ENCODE measurements around the gene DCTN3. TPM values are rescaled to one million over a fixed set of nuclear protein-coding genes. Genes with fewer than 3 reads are reported as not detected.

DCTN3 gene
- total and polyA plus RNA-seq, 2 donors (not counting 3 experiments of a cell fraction or from before 2014, with no cell fraction given), result 91.0 to 170 TPM

DNA sequence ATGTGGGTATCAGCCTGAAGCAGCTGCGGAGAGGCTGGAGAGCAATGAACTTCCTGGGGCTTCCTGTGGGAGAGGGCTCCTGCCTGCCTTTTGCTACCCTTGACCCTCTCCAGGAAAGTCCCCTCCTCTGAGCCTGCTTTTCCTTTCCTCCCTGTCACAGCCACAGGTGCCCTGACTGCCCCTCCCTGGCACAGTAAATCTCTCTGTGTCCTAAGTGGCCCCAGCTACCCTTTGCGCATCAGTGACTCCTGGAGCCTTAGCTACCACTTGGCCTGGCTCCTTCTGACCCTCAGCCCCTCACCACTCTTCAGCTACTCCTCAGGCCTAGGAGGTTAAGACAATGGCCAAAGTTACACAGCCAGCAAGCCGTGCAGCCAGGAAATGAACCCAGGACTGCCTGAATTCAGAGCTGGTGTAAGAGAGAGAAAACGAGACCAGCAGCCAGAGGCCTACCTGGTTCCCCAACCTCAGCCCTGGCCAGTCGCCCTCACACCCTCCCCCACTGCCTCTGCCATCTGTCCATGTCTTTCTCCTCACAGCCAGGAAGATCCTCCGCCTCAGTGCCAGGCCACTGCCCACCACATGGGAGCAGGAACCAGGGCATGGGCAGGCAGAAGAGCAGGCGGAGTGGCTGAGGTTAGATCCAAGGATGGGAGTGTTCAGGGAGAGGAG lies 49.4 kb downstream of the DCTN3 start:
- ChIA-PET CTCF (interaction anchor here (0.9 to 2.6 kb wide), 6 partner anchors 10 to 167 kb away, joined by 3 to 17 read pairs (median 3); no protein-coding TSS in a partner anchor), POLR2A (no interaction called here)
- Histone ChIP-seq H2AFZ (ENCODE audit: low read depth, low read length) (no peak overlapping the region), H3K36me3 (ENCODE audit: control insufficient read depth in 2 of 2, extremely low read depth in 1 of 2, insufficient read depth in 2 of 2, low read length in 2 of 2) (no peaks in the 10 kb centered on the region), H3K4me3 (replicated peaks in 1 of 3; ENCODE audit: insufficient read depth in 1 of 3, low read depth in 1 of 3, low read length in 3 of 3) (no peak overlapping the region), H3K79me2 (ENCODE audit: control insufficient read depth, insufficient read depth, low read length) (no peaks in the 10 kb centered on the region), H3K9me3 (replicated peaks; ENCODE audit: control insufficient read depth, insufficient read depth, low read length) (no peaks in the 10 kb centered on the region), H3K9ac (replicated peaks; ENCODE audit: extremely low read depth, insufficient read depth, low read length) (no peak overlapping the region), H3K9me1 (replicated peaks; ENCODE audit: control insufficient read depth, extremely low read depth, insufficient read depth, low read length) (no peaks in the 10 kb centered on the region), H3K4me2 (ENCODE audit: insufficient read depth, low read length) (no peak overlapping the region), H3K27ac (ENCODE audit: insufficient read depth, low read depth, low read length) (no peak overlapping the region), H3K4me1 (ENCODE audit: control insufficient read depth, extremely low read depth, insufficient read depth, low read length) (no peaks in the 10 kb centered on the region), H3K27me3 (ENCODE audit: control insufficient read depth in 2 of 2, insufficient read depth in 2 of 2, low read length in 2 of 2) (peaks cover 7 to 10% of the 10 kb centered on the region in 2 experiments), H4K20me1 (replicated peaks; ENCODE audit: control insufficient read depth, extremely low read depth, insufficient read depth, low read length) (no peaks in the 10 kb centered on the region)
- dilution Hi-C loops (cut with MboI; ENCODE audit: extremely low pct_ligation_motif_present, low sequenced_read_pairs), result no loop called here
- BruUV-seq (replicated peaks), result no TSS peak
- FAIRE-seq (no peak), DNase-seq (ENCODE audit: low read depth, low spot score) (no peak)
- intact Hi-C loops (cut with micrococcal nuclease), result no loop called here
- TF ChIP-seq FOS (IDR thresholded peaks at IDR 0.05; ENCODE audit: borderline replicate concordance, insufficient read depth, low read length) (no peak), GATA2 (IDR thresholded peaks at IDR 0.05; ENCODE audit: insufficient read depth, insufficient read length, low read depth, low read length) (no peak)
- TF ChIP-seq, protein P1, sequence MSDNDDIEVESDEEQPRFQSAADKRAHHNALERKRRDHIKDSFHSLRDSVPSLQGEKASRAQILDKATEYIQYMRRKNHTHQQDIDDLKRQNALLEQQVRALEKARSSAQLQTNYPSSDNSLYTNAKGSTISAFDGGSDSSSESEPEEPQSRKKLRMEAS (IDR thresholded peaks at IDR 0.05; ENCODE audit: insufficient read depth, insufficient read length), result no peak

GRCh38 chr9:34570376-34570775 lies 49.9 kb downstream of the DCTN3 start:
- no peaks in the 10 kb centered on the region for H3K9me3 ChIP-seq (replicated peaks; ENCODE audit: control insufficient read depth, insufficient read depth, low read length)
- no peak overlapping the region for H3K4me3 ChIP-seq (replicated peaks in 1 of 3; ENCODE audit: insufficient read depth in 1 of 3, low read depth in 1 of 3, low read length in 3 of 3)
- no peaks in the 10 kb centered on the region for H3K36me3 ChIP-seq (ENCODE audit: control insufficient read depth in 2 of 2, extremely low read depth in 1 of 2, insufficient read depth in 2 of 2, low read length in 2 of 2)
- H3K9me1 ChIP-seq (replicated peaks; ENCODE audit: control insufficient read depth, extremely low read depth, insufficient read depth, low read length), result no peaks in the 10 kb centered on the region
- ChIA-PET POLR2A (no interaction called here), CTCF (interaction anchor here (0.9 to 2.6 kb wide), 3 partner anchors 21 to 166 kb away, joined by 3 to 17 read pairs (median 11); no protein-coding TSS in a partner anchor)
- H4K20me1 ChIP-seq (replicated peaks; ENCODE audit: control insufficient read depth, extremely low read depth, insufficient read depth, low read length), result no peaks in the 10 kb centered on the region
- H3K9ac ChIP-seq (replicated peaks; ENCODE audit: extremely low read depth, insufficient read depth, low read length), result no peak overlapping the region
- peaks cover 6 to 7% of the 10 kb centered on the region in 2 experiments for H3K27me3 ChIP-seq (ENCODE audit: control insufficient read depth in 2 of 2, insufficient read depth in 2 of 2, low read length in 2 of 2)
- DNase-seq (ENCODE audit: low read depth, low spot score) (no peak), FAIRE-seq (no peak)
- intact Hi-C loops (cut with micrococcal nuclease), result no loop called here
- no peak overlapping the region for H2AFZ ChIP-seq (ENCODE audit: low read depth, low read length)
- H3K4me2 ChIP-seq (ENCODE audit: insufficient read depth, low read length), result no peak overlapping the region
- H3K4me1 ChIP-seq (ENCODE audit: control insufficient read depth, extremely low read depth, insufficient read depth, low read length), result no peaks in the 10 kb centered on the region
- H3K27ac ChIP-seq (ENCODE audit: insufficient read depth, low read depth, low read length), result no peak overlapping the region
- TF ChIP-seq POLR2A (IDR thresholded peaks at IDR 0.05; ENCODE audit: low read depth, low read length) (no peak), MYC (IDR thresholded peaks at IDR 0.05; ENCODE audit: low read depth, low read length) (no peak)
- no peaks in the 10 kb centered on the region for H3K79me2 ChIP-seq (ENCODE audit: control insufficient read depth, insufficient read depth, low read length)
- dilution Hi-C loops (cut with MboI; ENCODE audit: extremely low pct_ligation_motif_present, low sequenced_read_pairs), result no loop called here
- no TSS peak for BruUV-seq (replicated peaks)
